CD4-positive, alpha-beta T cell (primary cell): ENCODE data around the gene FABP1. TPM values are rescaled to one million over a fixed set of nuclear protein-coding genes. Genes with fewer than 3 reads are reported as not detected.

ENCODE experiments used
- ATAC-seq: fragments of 200-7000 bp; cut with Tn5 transposase; one replicate; pipeline ENCODE4 v1.10.0; 2022; ENCODE audit warnings: mild to moderate bottlenecking; ENCODE audit not compliant: poor library complexity
- CTCF ChIA-PET: fragments of 350-600 bp; sonication (Branson Sonifier 250); formaldehyde crosslinking; loops from one replicate; lab custom pipeline; 2021; ENCODE audit warnings: antibody characterized with exemption, inconsistent platforms; lab: Charles Lee
- POLR2A ChIA-PET: fragments of 350-600 bp; sonication (Branson Sonifier 250); formaldehyde crosslinking; loops from one replicate; lab custom pipeline; 2021; ENCODE audit warnings: antibody characterized with exemption, inconsistent platforms; lab: Charles Lee
- DNase-seq, 14 experiments: peaks; one replicate each; pipeline ENCODE4 v3.0.0-alpha.2; 2013 to 2020; ENCODE audit warnings: mixed read lengths in 2 of 14
- H3K27ac ChIP-seq, 2 donors: one replicate each; pipeline versions ENCODE4 v1.5.1 to v1.7.0; 2013; ENCODE audit warnings: low read length in 2 of 2, low read depth in 1 of 2, mild to moderate bottlenecking in 1 of 2
- H3K27me3 ChIP-seq, 2 experiments: 1 replicate in 1 of 2; 2 replicates in 1 of 2; pipeline versions ENCODE4 v1.6.1 to v1.7.0; 2013; ENCODE audit warnings: low read length in 2 of 2, control low read depth in 1 of 2, mild to moderate bottlenecking in 1 of 2, moderate library complexity in 1 of 2; ENCODE audit not compliant: insufficient read depth in 2 of 2, control insufficient read depth in 1 of 2
- H3K36me3 ChIP-seq: one replicate; pipeline ENCODE4 v1.6.1; 2013; ENCODE audit warnings: low read length, control low read depth; ENCODE audit not compliant: insufficient read depth
- H3K4me1 ChIP-seq: one replicate; pipeline ENCODE4 v1.6.1; 2013; ENCODE audit warnings: low read length, control low read depth; ENCODE audit not compliant: insufficient read depth
- H3K4me3 ChIP-seq: one replicate; pipeline ENCODE4 v1.5.1; 2013; ENCODE audit warnings: mild to moderate bottlenecking, low read length, moderate library complexity
- H3K9me3 ChIP-seq, 2 experiments: 1 replicate in 1 of 2; 2 replicates in 1 of 2; pipeline versions ENCODE4 v1.6.1 to v1.7.0; 2013; ENCODE audit warnings: low read length in 2 of 2, mild to moderate bottlenecking in 2 of 2, control low read depth in 1 of 2, moderate library complexity in 1 of 2; ENCODE audit not compliant: control insufficient read depth in 1 of 2, insufficient read depth in 1 of 2
- H3K27ac Mint-ChIP-seq: one replicate; pipeline ENCODE4 v1.8.0; 2020; ENCODE audit warnings: mixed read lengths
- H3K27me3 Mint-ChIP-seq: one replicate; pipeline ENCODE4 v1.8.0; 2021; ENCODE audit warnings: mixed read lengths
- H3K36me3 Mint-ChIP-seq: one replicate; pipeline ENCODE4 v1.8.0; 2021; ENCODE audit warnings: low read depth, mixed read lengths
- H3K4me1 Mint-ChIP-seq: one replicate; pipeline ENCODE4 v1.8.0; 2021; ENCODE audit warnings: low read depth, mixed read lengths
- H3K4me3 Mint-ChIP-seq: one replicate; pipeline ENCODE4 v1.8.0; 2020; ENCODE audit warnings: mild to moderate bottlenecking, mixed read lengths
- H3K9me3 Mint-ChIP-seq: one replicate; pipeline ENCODE4 v1.8.0; 2020; ENCODE audit warnings: mixed read lengths
- intact Hi-C, 2 experiments: fragments of 100-400 bp; cut with DNase I in 1 of 2; cut with micrococcal nuclease in 1 of 2; formaldehyde crosslinking; loops; one replicate each; pipeline versions ENCODE4 v1.15.1 to v1.9.0; 2023 to 2025; cut with DNase I, micrococcal nuclease
- total RNA-seq, 174 experiments: library from RNA in 2 of 174; stranded (reverse) in 2 of 174; gene quantifications; one replicate each; pipeline ENCODE4 v1.2.3 and lab custom pipeline; 2021 to 2026
- TF ChIP-seq, protein P1 (sequence below): fragments of 200-600 bp; IDR thresholded peaks from one replicate; pipeline ENCODE4 v1.8.0; 2022; ENCODE audit warnings: antibody characterized with exemption, mild to moderate bottlenecking

FABP1 gene
- total RNA-seq, 2 experiments from 2014 or later, result not detected

DNA sequence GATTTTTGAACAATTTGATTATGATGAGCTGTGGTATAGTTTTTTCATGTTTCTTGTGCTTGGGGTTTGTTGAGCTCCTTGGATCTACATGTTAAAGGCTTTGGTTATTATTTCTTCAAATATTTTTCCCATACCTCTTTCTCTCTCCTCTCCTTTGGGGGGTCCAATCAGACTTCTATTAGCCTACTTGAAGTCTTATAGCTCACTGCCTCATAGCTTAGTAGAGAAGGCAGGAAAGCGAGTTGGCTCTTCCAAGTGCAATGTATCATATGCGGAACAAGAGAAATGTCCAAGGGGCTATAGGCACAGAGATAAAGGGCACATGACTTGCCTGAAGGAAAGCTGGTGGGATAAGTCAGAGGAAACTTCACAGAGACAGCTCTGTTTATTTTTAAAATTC, 14.1 kb upstream of the FABP1 start:
- POLR2A ChIA-PET, result no interaction called here
- H3K4me1 Mint-ChIP-seq, result no peaks in the 10 kb centered on the region
- no peaks in the 10 kb centered on the region for H3K36me3 Mint-ChIP-seq
- no peaks in the 10 kb centered on the region for H3K9me3 Mint-ChIP-seq
- H3K4me3 Mint-ChIP-seq, result no peak overlapping the region
- Histone ChIP-seq H3K4me1 (no peaks in the 10 kb centered on the region), H3K36me3 (no peaks in the 10 kb centered on the region), H3K9me3 (peaks cover 0 to 7% of the 10 kb centered on the region in 2 experiments), H3K4me3 (no peak overlapping the region), H3K27me3 (peaks cover 5% of the 10 kb centered on the region in 2 experiments), H3K27ac (no peak overlapping the region)
- ATAC-seq, result no peak
- intact Hi-C loops, result no loop called here
- H3K27ac Mint-ChIP-seq, result no peak overlapping the region
- no peak for DNase-seq
- TF ChIP-seq, protein P1, sequence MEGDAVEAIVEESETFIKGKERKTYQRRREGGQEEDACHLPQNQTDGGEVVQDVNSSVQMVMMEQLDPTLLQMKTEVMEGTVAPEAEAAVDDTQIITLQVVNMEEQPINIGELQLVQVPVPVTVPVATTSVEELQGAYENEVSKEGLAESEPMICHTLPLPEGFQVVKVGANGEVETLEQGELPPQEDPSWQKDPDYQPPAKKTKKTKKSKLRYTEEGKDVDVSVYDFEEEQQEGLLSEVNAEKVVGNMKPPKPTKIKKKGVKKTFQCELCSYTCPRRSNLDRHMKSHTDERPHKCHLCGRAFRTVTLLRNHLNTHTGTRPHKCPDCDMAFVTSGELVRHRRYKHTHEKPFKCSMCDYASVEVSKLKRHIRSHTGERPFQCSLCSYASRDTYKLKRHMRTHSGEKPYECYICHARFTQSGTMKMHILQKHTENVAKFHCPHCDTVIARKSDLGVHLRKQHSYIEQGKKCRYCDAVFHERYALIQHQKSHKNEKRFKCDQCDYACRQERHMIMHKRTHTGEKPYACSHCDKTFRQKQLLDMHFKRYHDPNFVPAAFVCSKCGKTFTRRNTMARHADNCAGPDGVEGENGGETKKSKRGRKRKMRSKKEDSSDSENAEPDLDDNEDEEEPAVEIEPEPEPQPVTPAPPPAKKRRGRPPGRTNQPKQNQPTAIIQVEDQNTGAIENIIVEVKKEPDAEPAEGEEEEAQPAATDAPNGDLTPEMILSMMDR, result no peak
- CTCF ChIA-PET, result interaction anchor here (0.9 kb wide), 1 partner anchor 18 kb away, joined by 3 read pairs; no protein-coding TSS in a partner anchor
- peaks cover 40% of the 10 kb centered on the region for H3K27me3 Mint-ChIP-seq

DNA sequence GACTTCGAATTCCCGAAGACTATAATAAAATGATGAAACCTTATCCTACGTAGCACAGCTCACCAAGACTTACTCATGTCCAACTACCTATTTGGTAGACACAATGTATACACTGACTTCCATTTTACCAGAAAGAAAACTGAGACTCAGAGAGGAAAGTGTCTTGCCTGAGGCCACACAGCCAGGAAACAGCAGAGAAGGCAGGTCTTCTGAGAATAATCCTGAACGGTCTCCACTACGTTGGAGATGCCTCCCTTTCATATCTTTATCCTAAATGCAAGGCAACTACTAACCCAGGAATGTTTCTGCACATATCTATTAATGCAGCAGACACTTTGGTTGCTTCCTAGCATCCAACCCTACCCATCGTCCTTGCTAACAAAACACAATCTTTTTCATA, 11.9 kb upstream of the FABP1 start:
- Histone ChIP-seq H3K4me1 (no peaks in the 10 kb centered on the region), H3K27ac (no peak overlapping the region), H3K27me3 (peaks cover 9 to 12% of the 10 kb centered on the region in 2 experiments), H3K4me3 (no peak overlapping the region), H3K9me3 (peaks cover 0 to 7% of the 10 kb centered on the region in 2 experiments), H3K36me3 (no peaks in the 10 kb centered on the region)
- Mint-ChIP-seq H3K4me3 (no peak overlapping the region), H3K27me3 (peaks cover 32% of the 10 kb centered on the region), H3K4me1 (no peaks in the 10 kb centered on the region), H3K9me3 (no peaks in the 10 kb centered on the region), H3K36me3 (no peaks in the 10 kb centered on the region), H3K27ac (no peak overlapping the region)
- intact Hi-C loops, result no loop called here
- DNase-seq, result no peak
- TF ChIP-seq, protein P1, result no peak
- ChIA-PET POLR2A (no interaction called here), CTCF (no interaction called here)
- no peak for ATAC-seq

DNA sequence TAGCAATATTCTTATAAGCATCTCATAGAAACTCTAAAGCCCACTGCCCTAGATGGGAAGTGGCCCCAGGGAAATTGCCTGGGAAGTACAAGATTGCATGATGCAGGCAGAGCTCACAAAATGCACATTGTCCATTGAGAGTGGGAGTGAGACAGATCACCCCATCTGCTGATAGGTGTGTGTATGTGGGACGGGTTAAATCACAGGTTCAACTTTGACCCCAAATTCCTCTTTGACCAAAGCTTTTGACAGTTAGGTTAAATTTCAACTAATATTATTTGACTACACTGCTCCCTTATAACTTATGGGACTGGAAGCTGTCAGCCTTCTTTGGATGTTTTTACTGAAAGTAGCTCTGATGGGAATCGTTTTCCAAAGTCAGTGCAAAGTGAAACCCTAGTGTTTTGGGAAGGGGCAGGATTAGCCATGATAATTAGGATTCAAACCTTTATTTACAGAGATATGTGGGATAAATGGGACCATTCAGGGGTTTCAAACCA, 11.4 kb upstream of the FABP1 start:
- Mint-ChIP-seq H3K4me3 (no peak overlapping the region), H3K9me3 (no peaks in the 10 kb centered on the region), H3K27ac (no peak overlapping the region), H3K36me3 (no peaks in the 10 kb centered on the region), H3K27me3 (peaks cover 26% of the 10 kb centered on the region), H3K4me1 (no peaks in the 10 kb centered on the region)
- DNase-seq, result no peak
- ChIA-PET POLR2A (no interaction called here), CTCF (no interaction called here)
- Histone ChIP-seq H3K27me3 (peaks cover 7 to 10% of the 10 kb centered on the region in 2 experiments), H3K36me3 (no peaks in the 10 kb centered on the region), H3K27ac (no peak overlapping the region), H3K4me3 (no peak overlapping the region), H3K4me1 (no peaks in the 10 kb centered on the region), H3K9me3 (peaks cover 0 to 7% of the 10 kb centered on the region in 2 experiments)
- intact Hi-C loops, result no loop called here
- ATAC-seq, result no peak
- TF ChIP-seq, protein P1, result no peak
